Keratinocyte (primary cell): ENCODE data around the gene CDKL5. TPM values are rescaled to one million over a fixed set of nuclear protein-coding genes. Genes with fewer than 3 reads are reported as not detected.

Experiments
- DNase-seq: peaks from one replicate; pipeline ENCODE4 v3.0.0-alpha.2; 2011; ENCODE audit warnings: low read depth, missing footprints, low spot score
- FAIRE-seq: peaks from 2 replicates; lab custom pipeline; 2011; peaks lifted over from hg19 to GRCh38; lab: Jason Lieb, UNC
- H2AFZ ChIP-seq: 2 replicates; pipeline ENCODE4 v1.6.0; 2012; ENCODE audit warnings: low read length, control low read depth, inconsistent platforms; ENCODE audit not compliant: control insufficient read depth
- H3K27ac ChIP-seq: 2 replicates; pipeline ENCODE4 v1.5.1; 2011; ENCODE audit warnings: low read length; ENCODE audit not compliant: control insufficient read depth, insufficient read depth
- H3K27me3 ChIP-seq: 3 replicates; pipeline ENCODE4 v1.6.0; 2011; ENCODE audit warnings: low read length; ENCODE audit not compliant: control insufficient read depth, insufficient read depth; ENCODE audit errors: extremely low read depth
- H3K36me3 ChIP-seq, 2 experiments: 2 replicates in 1 of 2; 3 replicates in 1 of 2; pipeline ENCODE4 v1.5.1; 2011; ENCODE audit warnings: low read length in 2 of 2, mild to moderate bottlenecking in 1 of 2; ENCODE audit not compliant: control insufficient read depth in 2 of 2, insufficient read depth in 2 of 2; ENCODE audit errors: extremely low read depth in 1 of 2
- H3K4me1 ChIP-seq: 3 replicates; pipeline ENCODE4 v1.5.1; 2011; ENCODE audit warnings: low read length; ENCODE audit not compliant: control insufficient read depth, insufficient read depth; ENCODE audit errors: extremely low read depth
- H3K4me2 ChIP-seq: 3 replicates; pipeline ENCODE4 v1.6.0; 2011; ENCODE audit warnings: low read depth, low read length; ENCODE audit not compliant: control insufficient read depth, insufficient read depth; ENCODE audit errors: extremely low read depth
- H3K4me3 ChIP-seq, 3 experiments: fragments of 200-600 bp in 1 of 3; sonication (generic) in 1 of 3; 2 replicates in 2 of 3; 3 replicates in 1 of 3; pipeline ENCODE4 v1.5.1; 2011 to 2016; ENCODE audit warnings: low read length in 3 of 3, mild to moderate bottlenecking in 3 of 3, control low read depth in 2 of 3, inconsistent platforms in 1 of 3, low read depth in 1 of 3, mixed read lengths in 1 of 3, mixed run types in 1 of 3, moderate library complexity in 1 of 3; ENCODE audit not compliant: control insufficient read depth in 2 of 3, insufficient read depth in 2 of 3; ENCODE audit errors: extremely low read depth in 1 of 3
- H3K79me2 ChIP-seq: 2 replicates; pipeline ENCODE4 v1.6.0; 2012; ENCODE audit warnings: low read length; ENCODE audit not compliant: control insufficient read depth, insufficient read depth
- H3K9ac ChIP-seq: 3 replicates; pipeline ENCODE4 v1.6.0; 2011; ENCODE audit warnings: low read length; ENCODE audit not compliant: control insufficient read depth, insufficient read depth; ENCODE audit errors: extremely low read depth
- H3K9me1 ChIP-seq: 3 replicates; pipeline ENCODE4 v1.6.0; 2011; ENCODE audit warnings: low read length; ENCODE audit not compliant: control insufficient read depth, insufficient read depth; ENCODE audit errors: extremely low read depth
- H3K9me3 ChIP-seq: 2 replicates; pipeline ENCODE4 v1.5.1; 2012; ENCODE audit warnings: low read depth, low read length; ENCODE audit not compliant: control insufficient read depth
- H4K20me1 ChIP-seq: 3 replicates; pipeline ENCODE4 v1.6.0; 2011; ENCODE audit warnings: low read length; ENCODE audit not compliant: control insufficient read depth, insufficient read depth; ENCODE audit errors: extremely low read depth
- CTCF ChIP-seq, 3 experiments: IDR thresholded peaks in 1 of 3; conservative IDR thresholded peaks in 1 of 3; optimal IDR thresholded peaks in 1 of 3; 2 replicates in 2 of 3; 3 replicates in 1 of 3; pipeline versions ENCODE3 to v1.5.1; 2011; ENCODE audit warnings: low read length in 3 of 3, mild to moderate bottlenecking in 3 of 3, moderate library complexity in 2 of 3, control low read depth in 1 of 3, inconsistent platforms in 1 of 3; ENCODE audit not compliant: insufficient read depth in 2 of 3; ENCODE audit errors: extremely low read depth in 1 of 3
- EZH2 ChIP-seq: IDR thresholded peaks from one replicate; pipeline ENCODE4 v1.6.1; 2012; ENCODE audit warnings: inconsistent platforms, mild to moderate bottlenecking, low read length, moderate library complexity
- dilution Hi-C: fragments of 300-500 bp; cut with MboI; formaldehyde crosslinking; loops from one replicate; pipeline ENCODE4 v1.7.0; 2020; ENCODE audit warnings: low sequenced_read_pairs; ENCODE audit not compliant: extremely low pct_ligation_motif_present
- polyA plus RNA-seq, 5 experiments: library from polyadenylated mRNA; depleted of rRNA in 3 of 5; stranded (reverse) in 3 of 5; stranded (forward) in 1 of 5; unstranded in 1 of 5; fragments of >200 nt; gene quantifications; 1 replicate in 1 of 5; 2 replicates in 3 of 5; 3 replicates in 1 of 5; pipeline versions ENCODE4 v1.2.1 to v1.2.3, GENCODE V29; 2011 to 2012; ENCODE audit warnings: missing spikeins in 2 of 5, low read depth in 1 of 5, low replicate concordance in 1 of 5

CDKL5 gene
- polyA plus RNA-seq, 1 donor (not counting 4 experiments of a cell fraction or from before 2014, with no cell fraction given): 3.4 TPM

DNA sequence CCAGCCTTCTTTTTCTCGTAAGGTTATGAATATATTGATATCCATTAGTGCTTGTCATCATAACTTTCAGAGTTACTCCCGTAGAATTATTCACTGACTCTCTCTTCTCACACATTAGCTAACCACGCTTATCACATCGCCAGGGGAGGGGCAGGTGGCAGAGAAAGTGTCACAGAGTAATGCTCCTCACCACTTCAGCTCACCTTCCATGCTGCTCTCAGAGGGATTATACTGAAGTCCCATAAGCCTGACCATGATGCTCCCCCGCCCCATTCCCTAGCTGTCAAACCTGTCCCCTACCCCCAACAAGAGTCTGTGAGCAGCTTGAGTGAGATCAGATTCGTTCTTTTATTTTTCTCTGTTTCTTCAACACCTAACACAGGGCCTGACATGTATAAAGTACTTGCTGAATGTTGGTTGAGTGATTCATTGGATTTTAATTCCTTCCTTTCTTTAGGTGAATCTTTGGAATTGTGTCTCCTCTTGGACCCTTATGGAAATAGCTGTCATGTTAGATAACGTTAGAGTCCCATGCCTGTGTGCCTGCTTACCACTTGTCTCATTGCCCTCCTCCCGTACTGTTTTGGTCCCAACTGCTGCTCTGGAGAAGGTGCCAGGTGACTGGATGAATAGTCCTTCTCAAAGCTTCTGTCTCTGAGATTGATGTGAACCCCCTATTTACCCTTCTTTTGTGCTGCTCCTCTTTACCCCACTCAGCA is 191.4 kb downstream of the CDKL5 start:
- dilution Hi-C loops: no loop called here
- peak overlapping the region; percentile 1 for H3K4me2 ChIP-seq

GRCh38 chrX:18617407-18617750 is 192.0 kb downstream of the CDKL5 start:
- peak; percentile 88 for FAIRE-seq
- Histone ChIP-seq H2AFZ (no peak overlapping the region), H4K20me1 (no peaks in the 10 kb centered on the region), H3K4me3 (no peak overlapping the region), H3K27ac (no peak overlapping the region), H3K9me1 (no peaks in the 10 kb centered on the region), H3K4me2 (peak overlapping the region; percentile 1), H3K36me3 (no peaks in the 10 kb centered on the region), H3K9me3 (no peaks in the 10 kb centered on the region), H3K4me1 (peaks cover 15% of the 10 kb centered on the region), H3K27me3 (no peaks in the 10 kb centered on the region), H3K79me2 (no peaks in the 10 kb centered on the region), H3K9ac (no peak overlapping the region)
- peak; percentile 35 for DNase-seq
- dilution Hi-C loops: no loop called here
- no peak for TF ChIP-seq EZH2
- TF ChIP-seq CTCF (optimal IDR thresholded peaks at IDR 0.05 in 1 of 3, IDR thresholded peaks at IDR 0.05 in 1 of 3, conservative IDR thresholded peaks at IDR 0.05 in 1 of 3; ENCODE audit: extremely low read depth in 1 of 3, insufficient read depth in 2 of 3, low read length in 3 of 3): no peak

More for the DNA sequence above, 191.4 kb downstream of the CDKL5 start:
- Histone ChIP-seq H3K79me2 (no peaks in the 10 kb centered on the region), H3K4me3 (no peak overlapping the region), H3K9me1 (no peaks in the 10 kb centered on the region), H4K20me1 (no peaks in the 10 kb centered on the region), H3K9me3 (no peaks in the 10 kb centered on the region), H3K9ac (no peak overlapping the region), H2AFZ (no peak overlapping the region), H3K27me3 (no peaks in the 10 kb centered on the region), H3K36me3 (no peaks in the 10 kb centered on the region), H3K4me1 (peaks cover 15% of the 10 kb centered on the region), H3K27ac (no peak overlapping the region)
- DNase-seq (peak; percentile 11), FAIRE-seq (no peak)
- TF ChIP-seq CTCF (optimal IDR thresholded peaks at IDR 0.05 in 1 of 3, IDR thresholded peaks at IDR 0.05 in 1 of 3, conservative IDR thresholded peaks at IDR 0.05 in 1 of 3; ENCODE audit: extremely low read depth in 1 of 3, insufficient read depth in 2 of 3, low read length in 3 of 3) (no peak), EZH2 (no peak)
